ENCODE data around the gene MUTYH.

The MUTYH gene

DNA sequence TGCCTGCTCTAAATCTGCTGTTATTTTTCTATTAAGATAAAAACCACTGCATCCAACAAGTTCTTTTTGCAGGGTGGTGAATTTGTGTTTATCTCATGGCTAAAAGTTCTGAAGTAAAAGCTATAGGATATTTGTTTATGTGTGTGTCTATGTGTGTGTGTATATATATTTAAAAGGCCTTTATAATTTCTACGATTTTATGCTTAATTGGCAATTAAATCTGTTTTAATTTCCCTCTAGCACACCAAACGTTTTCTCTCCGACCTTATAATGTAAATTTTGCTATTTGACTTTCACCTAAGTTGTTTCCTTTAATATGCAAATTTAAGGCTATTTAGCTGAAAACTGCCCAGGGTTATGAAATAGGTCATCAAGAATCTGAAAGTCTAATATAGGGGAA lies 33.3 kb downstream of the MUTYH start:
- no peak overlapping the region for H3K9ac ChIP-seq (ENCODE audit: low read depth, low read length, poor library complexity)
- H3K4me3 ChIP-seq (ENCODE audit: low read length in 2 of 2) = no peak overlapping the region
- no CpG with 5 or more reads among the region's 3 CpGs for WGBS, 2 donors (ENCODE audit: extremely low coverage in 2 of 2, insufficient read length in 2 of 2, insufficient replicate concordance in 1 of 2)
- H4K8ac ChIP-seq (ENCODE audit: low read depth, low read length) = no peak overlapping the region
- H3K4me1 ChIP-seq (ENCODE audit: control insufficient read depth in 2 of 2, insufficient read depth in 1 of 2, low read depth in 1 of 2, low read length in 2 of 2) = peaks cover 4 to 8% of the 10 kb centered on the region in 2 donors
- no peaks in the 10 kb centered on the region for H3K9me3 ChIP-seq (replicated peaks in 1 of 2; ENCODE audit: control insufficient read depth in 2 of 2, insufficient read depth in 1 of 2, low read depth in 1 of 2, low read length in 2 of 2)
- DNase-seq (ENCODE audit: low spot score) = no peak
- no peak overlapping the region for H3K14ac ChIP-seq (ENCODE audit: low read length)
- no peak overlapping the region for H3K4me2 ChIP-seq (ENCODE audit: insufficient read depth, low read length, poor library complexity, severe bottlenecking)
- H3K27me3 ChIP-seq (ENCODE audit: control insufficient read depth in 3 of 3, insufficient read depth in 3 of 3, low read depth in 1 of 3, low read length in 3 of 3) = no peaks in the 10 kb centered on the region
- no peak overlapping the region for H2BK12ac ChIP-seq (ENCODE audit: low read length)
- no peak overlapping the region for H4K91ac ChIP-seq (ENCODE audit: low read depth, low read length, poor library complexity)
- no peak overlapping the region for H3K18ac ChIP-seq (ENCODE audit: low read length)
- no peak overlapping the region for H2BK120ac ChIP-seq (ENCODE audit: low read depth, low read length)
- H2BK15ac ChIP-seq (ENCODE audit: low read length) = no peak overlapping the region
- H2BK5ac ChIP-seq (ENCODE audit: low read length) = no peak overlapping the region
- H3K36me3 ChIP-seq (replicated peaks in 1 of 2; ENCODE audit: control insufficient read depth in 2 of 2, insufficient read depth in 2 of 2, low read length in 2 of 2) = no peaks in the 10 kb centered on the region
- no peaks in the 10 kb centered on the region for H3K79me1 ChIP-seq (ENCODE audit: low read depth, low read length)
- peak overlapping the region; percentile 53 for H2AFZ ChIP-seq (ENCODE audit: low read length)
- H3K23ac ChIP-seq (ENCODE audit: low read depth, low read length, poor library complexity) = no peak overlapping the region
- no peak overlapping the region for H3K27ac ChIP-seq (replicated peaks; ENCODE audit: low read length)
- H2AK5ac ChIP-seq (ENCODE audit: low read depth, low read length) = no peak overlapping the region
- H3K4ac ChIP-seq (ENCODE audit: low read length) = no peak overlapping the region

DNA sequence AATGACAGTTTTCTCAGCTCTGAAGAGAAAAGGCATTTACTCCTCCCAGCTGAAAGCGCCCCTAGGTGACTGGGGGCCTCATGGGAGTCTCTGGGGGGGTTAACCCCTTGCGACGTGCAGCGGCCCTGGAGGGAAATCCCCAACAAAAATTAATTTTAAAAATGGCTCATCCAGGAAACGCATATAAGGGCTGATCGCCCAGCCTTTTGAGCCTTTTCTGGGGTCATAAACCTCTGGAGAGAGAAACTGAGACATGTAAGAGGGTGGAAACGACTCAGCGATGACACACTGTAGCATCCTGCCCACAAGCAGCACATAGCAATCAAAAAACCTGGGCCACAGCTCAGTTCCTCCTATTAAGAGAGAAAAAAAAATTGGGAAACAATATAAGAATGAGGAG lies 33.9 kb downstream of the MUTYH start:
- Histone ChIP-seq H2BK120ac (ENCODE audit: low read depth, low read length) (no peak overlapping the region), H3K9me3 (replicated peaks in 1 of 2; ENCODE audit: control insufficient read depth in 2 of 2, insufficient read depth in 1 of 2, low read depth in 1 of 2, low read length in 2 of 2) (no peaks in the 10 kb centered on the region), H3K14ac (ENCODE audit: low read length) (no peak overlapping the region), H3K4me2 (ENCODE audit: insufficient read depth, low read length, poor library complexity, severe bottlenecking) (no peak overlapping the region), H3K23ac (ENCODE audit: low read depth, low read length, poor library complexity) (no peak overlapping the region), H4K91ac (ENCODE audit: low read depth, low read length, poor library complexity) (no peak overlapping the region), H2BK15ac (ENCODE audit: low read length) (no peak overlapping the region), H2AFZ (ENCODE audit: low read length) (peak overlapping the region; percentile 53), H3K27me3 (ENCODE audit: control insufficient read depth in 3 of 3, insufficient read depth in 3 of 3, low read depth in 1 of 3, low read length in 3 of 3) (no peaks in the 10 kb centered on the region), H2BK12ac (ENCODE audit: low read length) (no peak overlapping the region), H2AK5ac (ENCODE audit: low read depth, low read length) (no peak overlapping the region), H3K18ac (ENCODE audit: low read length) (no peak overlapping the region), H3K27ac (replicated peaks; ENCODE audit: low read length) (peak overlapping the region; percentile 16), H3K4ac (ENCODE audit: low read length) (no peak overlapping the region), H3K4me3 (ENCODE audit: low read length in 2 of 2) (no peak overlapping the region), H3K9ac (ENCODE audit: low read depth, low read length, poor library complexity) (no peak overlapping the region), H3K4me1 (ENCODE audit: control insufficient read depth in 2 of 2, insufficient read depth in 1 of 2, low read depth in 1 of 2, low read length in 2 of 2) (peaks cover 4 to 8% of the 10 kb centered on the region in 2 donors), H3K79me1 (ENCODE audit: low read depth, low read length) (no peaks in the 10 kb centered on the region), H2BK5ac (ENCODE audit: low read length) (no peak overlapping the region), H4K8ac (ENCODE audit: low read depth, low read length) (no peak overlapping the region), H3K36me3 (replicated peaks in 1 of 2; ENCODE audit: control insufficient read depth in 2 of 2, insufficient read depth in 2 of 2, low read length in 2 of 2) (no peaks in the 10 kb centered on the region)
- DNase-seq (ENCODE audit: low spot score) = no peak
- WGBS, 2 donors (ENCODE audit: extremely low coverage in 2 of 2, insufficient read length in 2 of 2, insufficient replicate concordance in 1 of 2) = no CpG with 5 or more reads among the region's 8 CpGs

DNA sequence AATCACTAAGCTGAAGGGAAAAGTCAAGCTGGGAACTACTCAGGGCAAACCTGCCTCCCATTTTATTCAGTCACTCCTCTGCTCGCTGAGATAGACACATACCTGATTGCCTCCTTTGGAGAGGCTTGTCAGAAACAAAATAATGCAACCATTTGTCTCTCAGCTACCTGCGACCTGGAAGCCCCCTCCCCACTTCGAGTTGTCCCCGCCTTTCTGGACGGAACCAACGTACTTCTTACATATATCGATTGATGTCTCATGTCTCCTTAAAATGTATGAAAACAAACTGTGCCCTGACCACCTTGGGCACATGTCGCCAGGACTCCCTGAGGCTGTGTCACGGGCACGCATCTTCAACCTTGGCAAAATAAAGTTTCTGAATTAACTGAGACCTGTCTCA lies 35.0 kb downstream of the MUTYH start:
- Histone ChIP-seq H3K9ac (ENCODE audit: low read depth, low read length, poor library complexity) (no peak overlapping the region), H3K9me3 (replicated peaks in 1 of 2; ENCODE audit: control insufficient read depth in 2 of 2, insufficient read depth in 1 of 2, low read depth in 1 of 2, low read length in 2 of 2) (no peaks in the 10 kb centered on the region), H2BK15ac (ENCODE audit: low read length) (no peak overlapping the region), H2BK5ac (ENCODE audit: low read length) (no peak overlapping the region), H2BK12ac (ENCODE audit: low read length) (no peak overlapping the region), H4K8ac (ENCODE audit: low read depth, low read length) (no peak overlapping the region), H3K27me3 (ENCODE audit: control insufficient read depth in 3 of 3, insufficient read depth in 3 of 3, low read depth in 1 of 3, low read length in 3 of 3) (no peaks in the 10 kb centered on the region), H3K4ac (ENCODE audit: low read length) (no peak overlapping the region), H3K4me2 (ENCODE audit: insufficient read depth, low read length, poor library complexity, severe bottlenecking) (no peak overlapping the region), H3K23ac (ENCODE audit: low read depth, low read length, poor library complexity) (no peak overlapping the region), H3K4me3 (ENCODE audit: low read length in 2 of 2) (no peak overlapping the region), H3K27ac (replicated peaks; ENCODE audit: low read length) (no peak overlapping the region), H3K14ac (ENCODE audit: low read length) (no peak overlapping the region), H2AFZ (ENCODE audit: low read length) (no peak overlapping the region), H2BK120ac (ENCODE audit: low read depth, low read length) (no peak overlapping the region), H2AK5ac (ENCODE audit: low read depth, low read length) (no peak overlapping the region), H3K36me3 (replicated peaks in 1 of 2; ENCODE audit: control insufficient read depth in 2 of 2, insufficient read depth in 2 of 2, low read length in 2 of 2) (no peaks in the 10 kb centered on the region), H3K4me1 (ENCODE audit: control insufficient read depth in 2 of 2, insufficient read depth in 1 of 2, low read depth in 1 of 2, low read length in 2 of 2) (peaks cover 4 to 8% of the 10 kb centered on the region in 2 donors), H3K79me1 (ENCODE audit: low read depth, low read length) (no peaks in the 10 kb centered on the region), H4K91ac (ENCODE audit: low read depth, low read length, poor library complexity) (no peak overlapping the region), H3K18ac (ENCODE audit: low read length) (no peak overlapping the region)
- DNase-seq (ENCODE audit: low spot score) = no peak
- WGBS, 2 donors (ENCODE audit: extremely low coverage in 2 of 2, insufficient read length in 2 of 2, insufficient replicate concordance in 1 of 2) = no CpG with 5 or more reads among the region's 10 CpGs

DNA sequence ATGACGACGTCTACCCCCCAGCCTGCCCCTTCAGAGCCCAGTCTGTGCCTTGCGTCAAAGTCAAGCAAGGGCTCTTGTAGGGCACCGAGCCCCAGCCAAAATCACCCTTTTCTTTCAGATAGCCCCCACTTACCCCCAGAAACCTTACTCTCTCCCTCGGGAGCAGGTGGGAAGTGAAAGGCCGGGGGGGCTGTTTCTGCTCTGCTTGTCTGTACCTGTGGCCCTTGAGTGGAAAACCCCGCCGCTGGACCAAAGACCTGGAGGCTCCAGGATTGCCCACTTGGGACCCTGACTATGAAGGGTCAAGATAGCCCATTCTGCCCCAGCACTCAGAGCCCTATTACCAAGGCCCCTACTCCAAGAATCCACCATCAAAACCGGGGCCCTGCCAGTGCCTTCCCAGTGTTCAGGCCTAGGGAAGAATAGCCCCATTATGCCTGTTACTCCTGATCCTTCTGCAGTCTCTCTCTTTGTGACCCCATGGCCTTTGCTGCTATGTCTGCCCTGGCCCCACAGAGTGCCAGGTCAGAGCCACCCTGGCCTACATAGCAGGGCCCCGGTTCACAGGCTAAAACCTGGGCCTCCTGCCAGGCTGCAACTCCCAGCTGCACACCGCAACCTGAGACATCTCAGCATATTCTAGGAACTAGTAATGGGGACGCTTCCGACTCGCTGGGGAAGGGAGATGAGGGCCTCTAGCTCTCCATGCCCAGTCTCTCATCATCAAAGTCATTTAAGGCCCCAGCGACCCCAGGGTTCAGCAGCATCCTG lies 35.7 kb downstream of the MUTYH start:
- Histone ChIP-seq H2AFZ (ENCODE audit: low read length) (peak overlapping the region; percentile 97), H3K18ac (ENCODE audit: low read length) (peak overlapping the region; percentile 99), H3K4me1 (ENCODE audit: control insufficient read depth in 2 of 2, insufficient read depth in 1 of 2, low read depth in 1 of 2, low read length in 2 of 2) (peaks cover 4 to 8% of the 10 kb centered on the region in 2 donors), H3K9ac (ENCODE audit: low read depth, low read length, poor library complexity) (peak overlapping the region; percentile 87), H2BK120ac (ENCODE audit: low read depth, low read length) (no peak overlapping the region), H2AK5ac (ENCODE audit: low read depth, low read length) (peak overlapping the region; percentile 10), H2BK12ac (ENCODE audit: low read length) (no peak overlapping the region), H4K91ac (ENCODE audit: low read depth, low read length, poor library complexity) (no peak overlapping the region), H3K36me3 (replicated peaks in 1 of 2; ENCODE audit: control insufficient read depth in 2 of 2, insufficient read depth in 2 of 2, low read length in 2 of 2) (no peaks in the 10 kb centered on the region), H3K14ac (ENCODE audit: low read length) (no peak overlapping the region), H3K9me3 (replicated peaks in 1 of 2; ENCODE audit: control insufficient read depth in 2 of 2, insufficient read depth in 1 of 2, low read depth in 1 of 2, low read length in 2 of 2) (no peaks in the 10 kb centered on the region), H3K79me1 (ENCODE audit: low read depth, low read length) (no peaks in the 10 kb centered on the region), H3K27me3 (ENCODE audit: control insufficient read depth in 3 of 3, insufficient read depth in 3 of 3, low read depth in 1 of 3, low read length in 3 of 3) (no peaks in the 10 kb centered on the region), H2BK5ac (ENCODE audit: low read length) (peak overlapping the region; percentile 95), H2BK15ac (ENCODE audit: low read length) (no peak overlapping the region), H3K27ac (replicated peaks; ENCODE audit: low read length) (peak overlapping the region; percentile 88), H4K8ac (ENCODE audit: low read depth, low read length) (no peak overlapping the region), H3K4me3 (ENCODE audit: low read length in 2 of 2) (peak overlapping the region; percentile 76 to 95), H3K4ac (ENCODE audit: low read length) (no peak overlapping the region), H3K23ac (ENCODE audit: low read depth, low read length, poor library complexity) (peak overlapping the region; percentile 97), H3K4me2 (ENCODE audit: insufficient read depth, low read length, poor library complexity, severe bottlenecking) (peak overlapping the region; percentile 72)
- no CpG with 5 or more reads among the region's 15 CpGs for WGBS, 2 donors (ENCODE audit: extremely low coverage in 2 of 2, insufficient read length in 2 of 2, insufficient replicate concordance in 1 of 2)
- no peak for DNase-seq (ENCODE audit: low spot score)

Measured in neuronal stem cell (in vitro differentiated cells).